GM18526 (cell line): ENCODE measurements around the gene KLK6.

ENCODE experiments used
- POLR2A ChIP-seq: IDR thresholded peaks from 3 replicates; pipeline ENCODE4 v1.6.1; 2011; ENCODE audit not compliant: insufficient read length; ENCODE audit errors: extremely low read depth

The KLK6 gene

GRCh38 chr19:50911206-50912101, 57.9 kb downstream of the KLK6 start, which contains the start of gene KLK4:
KLK4 (minus strand) TSS chr19:50911395; CDS start chr19:50910738, 657 bp downstream.
- TF ChIP-seq POLR2A, result no peak

DNA sequence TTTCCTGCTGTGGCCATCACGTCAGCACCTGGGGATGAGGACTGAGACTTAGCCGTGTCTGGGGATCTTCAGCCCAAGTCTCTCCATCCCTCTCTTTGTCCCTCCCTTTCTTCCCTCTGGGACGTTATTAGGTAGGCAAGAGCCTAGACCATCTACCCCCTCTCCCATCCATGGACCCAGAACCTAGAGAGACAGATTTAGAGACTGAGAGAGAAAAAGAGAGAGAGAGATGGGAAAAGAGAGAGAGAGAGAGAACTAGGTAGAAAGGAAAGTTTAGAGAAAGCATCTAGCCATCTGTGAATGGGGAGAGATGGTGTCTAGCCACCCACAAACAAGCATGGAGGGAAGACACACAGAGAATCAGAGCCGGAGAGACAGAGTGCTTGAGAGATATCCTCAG, 58.7 kb downstream of the KLK6 start:
- TF ChIP-seq POLR2A, result no peak

- TF ChIP-seq POLR2A, result no peak
These were observed 59.9 kb downstream of the KLK6 start for GRCh38 chr19:50909240-50910070.
